Measurements from ENCODE around the gene ATF3.
A peak's percentile ranks its signal among the peaks of the same experiment; 100 is the strongest.

The ATF3 gene

DNA sequence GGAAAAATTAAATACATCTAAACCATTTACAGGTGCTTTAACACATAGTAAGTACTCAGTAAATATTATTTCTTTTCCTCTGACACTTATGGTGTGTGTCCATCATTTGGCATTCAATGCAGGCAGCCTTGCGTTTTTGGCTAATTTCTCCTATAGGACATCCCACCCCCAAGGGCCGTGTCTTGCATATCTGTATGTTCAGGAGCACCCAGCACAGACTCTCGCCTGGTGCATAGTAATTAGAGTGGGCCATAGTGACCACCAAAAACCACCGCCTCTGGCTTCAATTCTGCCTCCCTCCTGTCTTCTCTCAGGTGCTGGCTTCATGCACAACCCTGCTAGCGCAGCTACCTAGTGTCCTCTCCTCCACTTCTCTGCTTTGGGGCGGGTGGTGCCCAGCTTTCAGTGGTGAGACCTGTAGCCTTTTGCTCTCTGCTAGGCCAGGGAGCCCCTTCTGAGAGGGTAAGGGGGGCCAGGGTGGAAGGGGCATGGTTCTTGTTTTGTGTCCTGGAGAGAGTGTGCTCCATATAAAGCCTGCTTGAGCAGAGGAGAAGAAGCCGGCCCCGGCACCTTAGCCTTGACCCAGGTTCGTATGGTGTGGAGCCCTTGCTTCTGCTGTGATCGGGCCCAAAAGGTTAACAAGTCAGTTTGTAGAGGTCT is 57.7 kb downstream of the ATF3 start:
- no peak for FAIRE-seq
- TF ChIP-seq TAF1 (IDR thresholded peaks at IDR 0.05; ENCODE audit: borderline replicate concordance, low read depth, low read length): no peak
- DNase-seq (ENCODE audit: insufficient read length): no peak

DNA sequence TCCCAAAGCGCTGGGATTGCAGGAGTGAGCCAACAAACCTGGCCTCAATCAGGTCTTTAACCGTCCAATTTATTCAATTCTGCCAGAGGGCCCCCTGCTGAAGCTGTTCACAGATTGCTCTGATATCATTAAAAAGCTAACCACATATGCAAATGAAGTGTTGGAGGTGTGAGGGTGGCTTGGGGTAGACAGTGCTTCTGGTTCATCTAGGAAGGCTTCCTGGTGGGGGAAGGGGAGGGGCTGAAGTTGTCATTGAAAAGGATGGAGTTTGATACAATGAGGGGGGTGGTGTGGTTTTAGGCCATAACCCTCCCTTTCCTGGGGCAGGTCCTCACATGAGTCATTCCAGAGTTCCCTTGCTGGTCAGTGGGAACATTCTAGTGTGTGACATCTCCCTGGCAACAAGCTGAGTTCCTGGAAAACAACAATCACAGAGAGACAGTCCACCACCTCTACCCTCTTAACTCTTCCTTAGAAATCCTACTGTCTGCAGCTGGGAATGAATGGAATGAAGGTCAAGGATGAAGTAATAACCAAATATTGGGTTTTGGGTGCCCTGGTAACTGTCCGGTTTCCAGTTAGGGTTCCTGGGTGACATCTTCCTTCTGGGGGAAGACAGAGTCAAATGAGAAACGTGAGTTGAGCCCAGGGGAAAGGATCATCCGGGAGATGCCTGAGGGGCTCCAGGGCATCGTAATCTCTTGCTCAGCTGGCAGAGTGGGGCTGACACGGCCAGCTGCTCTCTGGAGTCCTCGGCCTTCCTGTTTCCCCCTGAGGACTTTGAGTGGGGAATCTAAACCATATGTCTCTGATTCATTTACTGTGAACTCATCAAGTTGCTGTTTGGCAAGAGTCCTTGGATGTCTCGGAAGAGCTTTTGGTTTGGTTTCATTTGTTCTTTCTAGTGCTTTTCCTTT is 58.9 kb downstream of the ATF3 start:
- no peak for TF ChIP-seq TAF1 (IDR thresholded peaks at IDR 0.05; ENCODE audit: borderline replicate concordance, low read depth, low read length)
- TF ChIP-seq POLR2A (IDR thresholded peaks at IDR 0.05; ENCODE audit: low read depth, low read length): no peak
- no peak for TF ChIP-seq POLR2AphosphoS5 (IDR thresholded peaks at IDR 0.05; ENCODE audit: low read depth, low read length)
- no peak for DNase-seq (ENCODE audit: insufficient read length)
- FAIRE-seq: peak; percentile 21

DNA sequence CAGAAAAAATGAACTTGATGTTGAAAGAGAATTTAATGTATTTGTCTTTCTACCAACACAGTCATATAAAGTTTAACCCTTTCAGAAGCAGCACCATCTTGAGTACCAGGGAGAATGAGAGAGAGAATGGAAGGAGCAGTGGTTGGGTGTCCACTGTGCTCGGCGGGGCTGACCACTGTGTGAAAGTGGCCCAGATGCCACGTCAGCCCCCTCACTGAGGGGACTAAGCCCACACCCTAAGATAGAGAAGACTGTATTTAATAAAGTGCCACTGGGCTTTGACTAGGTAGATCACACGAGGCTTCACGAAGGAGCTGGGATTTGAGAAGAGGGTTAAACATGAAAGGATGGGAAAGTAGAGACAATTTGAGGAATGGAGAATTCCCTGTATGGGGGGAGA is 59.9 kb downstream of the ATF3 start:
- FAIRE-seq (no peak), DNase-seq (ENCODE audit: insufficient read length) (no peak)
- no peak for TF ChIP-seq POLR2AphosphoS5 (IDR thresholded peaks at IDR 0.05; ENCODE audit: low read depth, low read length)
- no peak for TF ChIP-seq TAF1 (IDR thresholded peaks at IDR 0.05; ENCODE audit: borderline replicate concordance, low read depth, low read length)
- TF ChIP-seq POLR2A (IDR thresholded peaks at IDR 0.05; ENCODE audit: low read depth, low read length): no peak

DNA sequence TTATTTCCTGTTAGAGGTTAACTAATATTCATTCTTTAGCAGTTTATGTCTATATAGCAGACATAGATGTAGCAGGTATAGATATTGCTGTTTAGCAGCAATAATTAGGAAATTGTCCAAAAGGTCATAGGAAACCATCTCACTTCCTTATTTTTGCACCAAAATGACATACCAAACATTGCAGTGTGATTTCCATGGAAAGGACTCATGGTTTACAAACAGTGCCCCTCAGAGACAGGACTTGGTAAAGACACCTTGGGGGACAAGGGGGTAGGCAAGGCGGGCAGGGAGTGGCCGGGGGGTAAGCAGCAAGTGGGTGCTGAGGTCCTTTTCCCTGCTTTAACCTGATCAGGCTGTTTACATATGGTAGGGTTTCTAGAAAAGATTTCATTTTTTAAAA is 60.5 kb downstream of the ATF3 start:
- no peak for TF ChIP-seq POLR2AphosphoS5 (IDR thresholded peaks at IDR 0.05; ENCODE audit: low read depth, low read length)
- TF ChIP-seq TAF1 (IDR thresholded peaks at IDR 0.05; ENCODE audit: borderline replicate concordance, low read depth, low read length): no peak
- no peak for TF ChIP-seq POLR2A (IDR thresholded peaks at IDR 0.05; ENCODE audit: low read depth, low read length)
- no peak for DNase-seq (ENCODE audit: insufficient read length)
- no peak for FAIRE-seq

DNA sequence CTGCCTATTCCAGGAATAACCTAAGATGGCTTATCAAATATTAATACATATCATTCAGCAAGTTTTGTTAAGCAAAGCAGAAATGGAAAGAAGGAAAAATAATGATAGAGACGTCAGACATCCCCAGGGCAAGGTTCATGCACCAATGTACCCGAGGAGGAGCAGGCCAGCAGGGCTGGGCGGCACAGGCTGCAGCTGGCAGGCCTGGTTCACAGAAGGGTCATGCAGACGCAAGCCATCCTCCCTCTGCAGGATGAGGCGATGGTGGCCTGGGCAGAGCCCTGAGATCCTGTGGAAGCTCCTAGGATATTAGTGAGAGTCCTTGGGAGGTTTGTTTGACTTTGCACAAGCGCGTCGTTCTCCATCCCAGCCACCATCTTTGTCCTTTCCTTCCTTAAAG is 61.0 kb downstream of the ATF3 start:
- no peak for TF ChIP-seq TAF1 (IDR thresholded peaks at IDR 0.05; ENCODE audit: borderline replicate concordance, low read depth, low read length)
- TF ChIP-seq POLR2A (IDR thresholded peaks at IDR 0.05; ENCODE audit: low read depth, low read length): no peak
- TF ChIP-seq POLR2AphosphoS5 (IDR thresholded peaks at IDR 0.05; ENCODE audit: low read depth, low read length): no peak
- DNase-seq (ENCODE audit: insufficient read length) (no peak), FAIRE-seq (no peak)

DNA sequence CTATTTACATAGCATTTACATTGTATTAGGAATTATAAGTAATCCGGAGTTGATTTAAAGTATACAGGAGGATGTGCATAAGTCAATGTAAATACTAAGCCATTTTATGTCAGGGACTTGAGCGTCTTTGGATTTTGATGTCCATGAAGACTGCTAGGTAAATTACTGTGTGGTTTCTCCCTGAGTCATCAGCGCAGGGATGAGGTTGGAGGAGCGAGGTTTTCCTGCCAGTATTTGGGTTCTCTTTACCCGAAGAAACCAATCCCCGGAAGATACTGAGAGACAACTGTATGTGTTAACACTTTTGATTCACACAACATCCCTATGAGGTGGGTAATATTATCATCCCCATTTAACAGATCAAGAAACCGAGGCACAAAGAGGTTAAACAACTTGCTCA is 61.7 kb downstream of the ATF3 start:
- DNase-seq (ENCODE audit: insufficient read length) (no peak), FAIRE-seq (peak; percentile 46)
- no peak for TF ChIP-seq POLR2A (IDR thresholded peaks at IDR 0.05; ENCODE audit: low read depth, low read length)
- TF ChIP-seq POLR2AphosphoS5 (IDR thresholded peaks at IDR 0.05; ENCODE audit: low read depth, low read length): no peak
- TF ChIP-seq TAF1 (IDR thresholded peaks at IDR 0.05; ENCODE audit: borderline replicate concordance, low read depth, low read length): no peak
